Right cardiac atrium (tissue), 5 donors: Measurements from ENCODE around the gene SLC49A3. TPM values are rescaled to one million over a fixed set of nuclear protein-coding genes. Genes with fewer than 3 reads are reported as not detected.

Source experiments
- ATAC-seq, 2 donors: fragments of 200-7000 bp; cut with Tn5 transposase; one replicate each; pipeline versions ENCODE4 v1.8.0 to v1.9.1; 2020; ENCODE audit warnings: moderate library complexity in 2 of 2, mild to moderate bottlenecking in 1 of 2
- DNase-seq, 3 donors: peaks; one replicate each; pipeline ENCODE4 v3.0.0-alpha.2; 2020
- H3K27ac ChIP-seq: one replicate; pipeline ENCODE4 v1.5.1; 2013; ENCODE audit warnings: mild to moderate bottlenecking, low read length, control low read depth, moderate library complexity
- H3K27me3 ChIP-seq: one replicate; pipeline ENCODE4 v1.6.1; 2013; ENCODE audit not compliant: control insufficient read depth, insufficient read depth
- H3K4me1 ChIP-seq: one replicate; pipeline ENCODE4 v1.6.1; 2013; ENCODE audit warnings: low read length; ENCODE audit not compliant: control insufficient read depth, insufficient read depth
- H3K4me3 ChIP-seq: one replicate; pipeline ENCODE4 v1.5.1; 2013; ENCODE audit warnings: low read length, control low read depth
- H3K9me3 ChIP-seq: one replicate; pipeline ENCODE4 v1.6.1; 2013; ENCODE audit warnings: low read length; ENCODE audit not compliant: control insufficient read depth
- WGBS: extraction: QIAGEN DNeasy Blood & Tissue Kit; methylation state at CpG from one replicate; pipeline ENCODE4 v1.1.7; 2013; 5-methylcytosine and 5-hydroxymethylcytosine counted together
- intact Hi-C, 4 donors: fragments of 100-400 bp; cut with DNase I; formaldehyde crosslinking; loops; one replicate each; pipeline versions ENCODE4 v1.11.0 to v1.14.0; 2022 to 2023
- polyA plus RNA-seq: library from polyadenylated mRNA; stranded (reverse); fragments of 200-250 nt; gene quantifications from one replicate; pipeline ENCODE4 v1.2.3, GENCODE V29; 2013
- total RNA-seq, 4 donors: library from RNA; stranded (reverse); fragmentation: NEBNext Ultra II Directional; extraction: Animal tissue kit (Norgen Biotek cat#: 25700); gene quantifications; one replicate each; pipeline ENCODE4 v1.2.1, GENCODE V29; 2021
- donor health status: healthy with polysubstance abuse.
- donor health status: DM: no; HTN: yes; CAD: no.
- donor health status: DM: no; HTN: no; CAD: no.
- donor health status: DM: no; HTN: yes; CAD: no; lungs with severe emphysema.
- donor health status: DM: yes; HTN: yes; CAD: no.

SLC49A3 gene
- total and polyA plus RNA-seq, 5 donors, result 10.6 to 19.5 (median 15.7) TPM

DNA sequence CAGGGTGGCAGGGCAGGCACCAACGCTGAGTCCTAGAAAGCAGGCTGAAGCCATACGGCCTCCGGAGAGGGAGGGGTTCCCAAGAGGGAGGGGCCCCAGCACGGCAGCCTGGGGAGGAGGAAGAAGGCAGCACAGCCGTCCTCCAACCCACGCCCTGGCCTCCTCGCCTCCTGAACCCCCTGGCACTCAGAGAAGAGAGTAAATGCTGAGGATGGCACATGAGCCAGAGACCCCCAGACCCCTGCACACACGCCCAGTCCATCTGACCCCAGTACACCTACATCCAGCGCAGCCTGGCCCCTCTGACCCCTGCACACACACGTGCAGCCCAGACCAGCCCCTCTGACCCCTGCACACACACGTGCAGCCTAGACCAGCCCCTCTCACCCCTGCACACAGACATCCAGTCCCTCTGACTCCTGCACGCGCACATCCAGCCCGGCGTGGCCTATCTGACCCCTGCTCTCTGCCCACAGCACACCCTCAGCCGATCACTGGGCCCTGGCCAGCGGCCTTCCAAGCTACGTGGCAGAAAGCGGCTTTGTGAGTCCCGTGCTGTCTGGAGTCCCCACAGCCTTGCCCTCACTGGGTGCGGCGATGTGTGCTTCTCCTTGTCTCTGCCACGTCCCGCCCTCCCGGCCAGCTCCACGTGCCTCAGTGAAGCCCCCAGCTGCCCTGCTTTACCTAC, 33.3 kb downstream of the SLC49A3 start:
- no peak overlapping the region for H3K4me3 ChIP-seq
- intact Hi-C loops, result no loop called here
- no peaks in the 10 kb centered on the region for H3K27me3 ChIP-seq
- ATAC-seq (no peak), DNase-seq (peak in 1 of 3 donors; percentile 44)
- no peaks in the 10 kb centered on the region for H3K9me3 ChIP-seq
- H3K4me1 ChIP-seq, result no peaks in the 10 kb centered on the region
- WGBS, result 68% methylated on average over 26 of the region's 26 CpGs
- H3K27ac ChIP-seq, result no peak overlapping the region

DNA sequence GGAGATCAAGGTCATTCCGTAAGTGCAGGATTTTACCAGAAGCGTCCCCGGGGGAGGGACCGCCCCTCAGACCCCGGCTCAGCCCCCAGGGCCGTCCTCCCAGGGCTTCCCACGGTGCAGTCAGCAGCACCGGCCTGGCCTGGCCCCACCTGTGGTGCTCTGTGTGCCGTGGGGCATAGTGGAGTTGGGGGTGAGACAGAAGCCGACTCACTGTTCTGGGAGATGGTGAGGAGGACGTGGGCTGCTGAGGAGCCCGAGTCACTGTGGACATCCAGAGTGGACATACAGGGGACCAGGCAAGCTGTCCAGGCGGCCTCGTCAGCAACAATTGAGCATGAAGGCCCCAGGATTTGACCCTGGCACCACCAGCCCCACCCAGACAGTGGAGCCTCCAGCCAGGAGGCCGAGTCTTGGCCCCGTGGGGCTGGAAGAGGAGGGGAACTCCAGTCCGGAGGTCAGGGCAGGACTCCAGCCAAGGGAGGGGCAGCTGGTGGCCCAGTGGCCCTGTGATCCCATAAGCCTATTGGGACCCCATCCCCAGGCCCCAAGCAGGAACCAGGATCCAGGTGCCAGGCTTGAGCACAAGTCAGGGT, 34.0 kb downstream of the SLC49A3 start:
- 56% methylated on average over 17 of the region's 17 CpGs for WGBS
- Histone ChIP-seq H3K9me3 (no peaks in the 10 kb centered on the region), H3K27me3 (no peaks in the 10 kb centered on the region), H3K4me3 (no peak overlapping the region), H3K4me1 (no peaks in the 10 kb centered on the region), H3K27ac (no peak overlapping the region)
- DNase-seq, result peak in 1 of 3 donors; percentile 40
- intact Hi-C loops, result no loop called here
- no peak for ATAC-seq

DNA sequence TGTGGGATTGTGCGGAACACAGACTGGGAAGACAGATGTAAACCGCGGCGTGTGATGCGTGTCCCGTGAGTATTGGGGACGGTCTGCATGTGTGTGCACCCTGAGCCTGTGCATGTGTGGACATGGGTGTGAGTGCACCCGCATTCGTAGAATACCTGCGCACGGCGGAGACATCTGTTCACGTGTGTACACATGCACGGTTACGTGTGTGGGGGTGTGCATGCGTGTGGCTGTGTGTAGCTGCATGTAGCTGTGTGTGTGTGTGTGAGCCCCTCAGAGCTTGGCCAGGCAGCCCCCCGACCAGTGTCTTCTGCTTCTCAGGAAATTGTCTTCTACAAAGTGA, 34.5 kb downstream of the SLC49A3 start:
- 93% methylated on average over 17 of the region's 17 CpGs for WGBS
- intact Hi-C loops, result no loop called here
- Histone ChIP-seq H3K9me3 (no peaks in the 10 kb centered on the region), H3K27me3 (no peaks in the 10 kb centered on the region), H3K4me3 (no peak overlapping the region), H3K4me1 (no peaks in the 10 kb centered on the region), H3K27ac (no peak overlapping the region)
- DNase-seq (peak in 1 of 3 donors; percentile 55), ATAC-seq (no peak)

GRCh38 chr4:653831-654502, 35.0 kb downstream of the SLC49A3 start:
- no peaks in the 10 kb centered on the region for H3K9me3 ChIP-seq
- 87% methylated on average over 29 of the region's 29 CpGs for WGBS
- H3K27ac ChIP-seq, result no peak overlapping the region
- no peaks in the 10 kb centered on the region for H3K27me3 ChIP-seq
- H3K4me1 ChIP-seq, result no peaks in the 10 kb centered on the region
- DNase-seq (no peak), ATAC-seq (no peak)
- no peak overlapping the region for H3K4me3 ChIP-seq
- intact Hi-C loops, result no loop called here

DNA sequence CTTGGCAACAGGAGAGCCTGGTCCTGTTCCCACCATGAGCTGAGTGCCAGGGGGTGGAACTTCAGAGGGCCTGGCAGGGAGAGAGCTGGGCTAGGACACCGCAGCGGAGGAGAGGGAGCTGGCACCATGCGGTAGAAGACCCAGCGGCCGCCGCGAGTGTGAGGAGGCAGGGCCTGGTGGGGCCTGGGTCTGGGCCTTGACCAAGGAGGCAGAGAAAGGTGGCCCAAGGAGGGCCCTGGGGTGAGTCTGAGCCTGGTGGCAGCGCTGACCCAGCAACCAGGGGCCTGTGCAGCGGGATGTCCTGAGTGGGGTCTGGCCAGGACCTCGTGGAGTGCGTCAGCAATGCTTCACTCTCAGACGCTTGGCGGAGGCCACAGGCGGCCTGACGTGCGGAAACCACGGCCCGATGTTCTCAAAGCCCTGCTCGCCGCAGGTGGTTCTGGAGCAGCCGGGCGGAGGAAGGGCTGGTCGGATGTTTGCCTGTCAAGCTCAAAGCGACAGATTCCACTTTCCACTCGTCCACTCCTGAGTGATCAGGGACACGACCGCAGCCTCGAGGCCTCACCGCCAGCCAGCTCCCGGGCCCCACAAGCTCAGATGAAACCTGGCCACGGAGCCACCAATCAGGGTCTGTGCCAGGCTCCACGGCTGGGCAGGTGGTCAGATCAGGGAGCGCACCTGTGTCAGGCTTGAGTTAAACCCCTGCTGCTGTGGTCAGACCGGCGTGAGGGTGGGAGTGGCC, 35.7 kb downstream of the SLC49A3 start:
- 88% methylated on average over 35 of the region's 35 CpGs for WGBS
- Histone ChIP-seq H3K4me1 (no peaks in the 10 kb centered on the region), H3K27me3 (no peaks in the 10 kb centered on the region), H3K9me3 (no peaks in the 10 kb centered on the region), H3K4me3 (no peak overlapping the region), H3K27ac (no peak overlapping the region)
- intact Hi-C loops, result no loop called here
- ATAC-seq (no peak), DNase-seq (peak in 1 of 3 donors; percentile 43)

- no peak overlapping the region for H3K4me3 ChIP-seq
- intact Hi-C loops, result no loop called here
- H3K27ac ChIP-seq, result no peak overlapping the region
- H3K9me3 ChIP-seq, result no peaks in the 10 kb centered on the region
- ATAC-seq, result no peak
- WGBS, result 63% methylated on average over 24 of the region's 24 CpGs
- no peaks in the 10 kb centered on the region for H3K4me1 ChIP-seq
- H3K27me3 ChIP-seq, result no peaks in the 10 kb centered on the region
- peak in 2 of 3 donors; percentile 3 to 20 for DNase-seq
Observed at GRCh38 chr4:651884-652642, 36.9 kb downstream of the SLC49A3 start.

- DNase-seq (peak in 2 of 3 donors; percentile 10 to 49), ATAC-seq (no peak)
- Histone ChIP-seq H3K4me1 (no peaks in the 10 kb centered on the region), H3K4me3 (no peak overlapping the region), H3K27ac (no peak overlapping the region), H3K27me3 (no peaks in the 10 kb centered on the region), H3K9me3 (no peaks in the 10 kb centered on the region)
- 23% methylated on average over 49 of the region's 49 CpGs for WGBS
- intact Hi-C loops, result no loop called here
Observed at GRCh38 chr4:650951-651883, 37.7 kb downstream of the SLC49A3 start.

GRCh38 chr4:650461-650860, 38.5 kb downstream of the SLC49A3 start:
- no peak overlapping the region for H3K27ac ChIP-seq
- no peaks in the 10 kb centered on the region for H3K4me1 ChIP-seq
- H3K4me3 ChIP-seq, result no peak overlapping the region
- DNase-seq, result peak in 2 of 3 donors; percentile 7 to 48
- no peaks in the 10 kb centered on the region for H3K9me3 ChIP-seq
- H3K27me3 ChIP-seq, result no peaks in the 10 kb centered on the region
- intact Hi-C loops, result no loop called here
- no peak for ATAC-seq
- 63% methylated on average over 18 of the region's 18 CpGs for WGBS

- 86% methylated on average over 13 of the region's 13 CpGs for WGBS
- ATAC-seq (no peak), DNase-seq (peak in 2 of 3 donors; percentile 10 to 46)
- Histone ChIP-seq H3K9me3 (no peaks in the 10 kb centered on the region), H3K4me3 (no peak overlapping the region), H3K4me1 (no peaks in the 10 kb centered on the region), H3K27ac (no peak overlapping the region), H3K27me3 (no peaks in the 10 kb centered on the region)
- intact Hi-C loops, result no loop called here
Observed at GRCh38 chr4:649751-650310, 39.1 kb downstream of the SLC49A3 start.

DNA sequence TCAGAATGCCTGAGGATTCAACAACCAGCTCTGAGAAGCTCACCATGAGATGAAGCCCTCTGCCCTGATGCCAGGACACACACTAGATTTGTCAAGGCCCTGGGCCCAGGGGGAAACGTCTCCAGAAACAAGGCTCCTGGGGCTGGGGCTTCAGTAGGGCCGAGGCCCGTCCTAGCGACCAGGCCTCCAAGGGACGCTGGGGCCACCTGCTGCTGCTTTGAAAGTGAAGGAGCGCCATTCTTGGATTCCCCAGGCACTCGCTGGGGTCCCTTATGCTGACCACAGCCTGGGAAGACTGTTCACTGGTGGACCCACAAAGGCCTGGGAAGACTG, 39.7 kb downstream of the SLC49A3 start:
- Histone ChIP-seq H3K27ac (no peak overlapping the region), H3K4me1 (no peaks in the 10 kb centered on the region), H3K27me3 (no peaks in the 10 kb centered on the region), H3K4me3 (no peak overlapping the region), H3K9me3 (no peaks in the 10 kb centered on the region)
- intact Hi-C loops, result no loop called here
- no peak for ATAC-seq
- peak in 1 of 3 donors; percentile 21 for DNase-seq
- WGBS, result 87% methylated on average over 7 of the region's 7 CpGs
